GM21381 (cell line): ENCODE results near the gene OAS3.
"Not testable (repeated sequence)": the region's sequence is repeated elsewhere in the genome, so short reads cannot be mapped to it uniquely, and the experiment has no call there.

ENCODE experiments used
- ATAC-seq: cut with Tn5 transposase; IDR thresholded peaks from one replicate; pipeline ENCODE4 v1.9.1; 2021; ENCODE audit warnings: mild to moderate bottlenecking, moderate library complexity; ENCODE audit not compliant: unreplicated experiment

OAS3 gene

GRCh38 chr12:112957125-112957524 lies 18.9 kb downstream of the OAS3 start:
- not testable (repeated sequence) for ATAC-seq

DNA sequence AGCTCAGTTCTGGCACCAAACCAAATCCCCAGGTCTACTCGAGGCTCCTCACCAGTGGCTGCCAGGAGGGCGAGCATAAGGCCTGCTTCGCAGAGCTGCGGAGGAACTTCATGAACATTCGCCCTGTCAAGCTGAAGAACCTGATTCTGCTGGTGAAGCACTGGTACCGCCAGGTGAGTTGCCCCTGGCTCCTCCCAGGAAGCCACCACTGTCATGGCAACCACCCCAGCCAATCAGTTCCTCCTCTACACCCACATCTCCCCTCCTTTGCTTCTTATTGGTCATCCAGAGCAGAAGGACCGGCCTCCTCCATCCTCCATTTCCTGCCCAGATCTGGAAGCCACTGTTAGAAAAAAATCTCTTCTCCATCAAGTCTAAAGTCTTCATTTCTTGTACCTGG lies 22.8 kb downstream of the OAS3 start:
- no peak for ATAC-seq

GRCh38 chr12:112961536-112961935 lies 23.3 kb downstream of the OAS3 start:
- ATAC-seq = no peak

- ATAC-seq = no peak
Measured at GRCh38 chr12:112962561-112962960, 24.3 kb downstream of the OAS3 start.

- ATAC-seq = no peak
Measured at GRCh38 chr12:112963227-112963861, 25.1 kb downstream of the OAS3 start.

DNA sequence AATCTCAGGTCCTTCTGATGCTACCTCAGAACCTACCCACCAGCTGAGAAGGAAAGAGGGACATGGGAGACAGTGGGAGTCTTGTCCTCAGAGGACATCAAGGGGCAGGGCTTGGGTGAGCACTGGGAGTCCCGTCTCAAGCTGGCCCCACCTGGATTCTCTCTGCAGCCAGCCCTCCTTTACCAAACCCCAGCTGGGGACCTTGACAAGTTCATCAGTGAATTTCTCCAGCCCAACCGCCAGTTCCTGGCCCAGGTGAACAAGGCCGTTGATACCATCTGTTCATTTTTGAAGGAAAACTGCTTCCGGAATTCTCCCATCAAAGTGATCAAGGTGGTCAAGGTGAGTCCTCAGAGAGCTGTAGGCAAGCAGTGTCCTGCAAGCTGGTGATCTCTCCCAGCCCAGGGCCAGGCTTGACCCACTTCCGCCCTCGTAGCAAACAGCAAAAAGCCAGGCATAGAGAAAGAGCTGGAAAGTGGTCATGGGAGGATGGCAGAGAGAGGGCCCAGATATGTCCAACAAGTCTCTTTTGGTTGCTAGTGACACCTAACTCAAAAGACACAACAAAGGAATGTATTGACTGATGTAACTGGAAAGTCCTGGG lies 25.9 kb downstream of the OAS3 start:
- ATAC-seq = no peak

DNA sequence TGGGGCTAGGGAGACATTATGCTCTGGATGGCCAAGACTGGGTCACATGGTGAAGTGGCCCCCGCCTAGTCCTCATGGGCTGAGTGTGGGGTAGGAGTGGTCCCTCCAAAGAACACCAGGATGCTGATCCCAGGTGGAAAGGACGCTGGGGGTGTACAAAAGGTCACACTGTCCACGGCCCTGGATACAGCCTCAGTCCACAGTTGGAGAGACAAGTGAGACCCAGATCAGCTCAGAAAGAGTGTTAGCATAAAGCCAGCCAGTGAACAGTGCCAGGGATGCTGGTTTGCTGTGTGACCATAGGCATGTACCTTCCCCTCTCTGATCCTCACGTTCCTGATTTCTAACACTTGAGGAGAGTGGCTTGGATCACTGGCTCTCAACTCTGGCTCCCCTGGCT lies 26.6 kb downstream of the OAS3 start:
- no peak for ATAC-seq

GRCh38 chr12:112965643-112966042 lies 27.4 kb downstream of the OAS3 start:
- no peak for ATAC-seq

DNA sequence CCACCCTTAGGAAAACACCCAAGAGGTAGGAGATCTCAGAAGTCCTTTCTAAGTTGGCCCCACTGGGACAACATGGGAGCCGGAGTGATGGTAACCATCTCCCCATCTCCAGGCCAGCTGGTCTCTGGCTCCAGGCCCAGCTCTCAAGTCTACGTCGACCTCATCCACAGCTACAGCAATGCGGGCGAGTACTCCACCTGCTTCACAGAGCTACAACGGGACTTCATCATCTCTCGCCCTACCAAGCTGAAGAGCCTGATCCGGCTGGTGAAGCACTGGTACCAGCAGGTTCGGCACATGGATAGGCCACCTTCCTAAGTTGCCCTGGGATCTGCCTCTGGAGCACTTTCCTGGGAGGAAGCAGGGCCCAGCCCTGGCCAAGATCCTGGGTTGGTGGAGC lies 29.0 kb downstream of the OAS3 start:
- no peak for ATAC-seq

DNA sequence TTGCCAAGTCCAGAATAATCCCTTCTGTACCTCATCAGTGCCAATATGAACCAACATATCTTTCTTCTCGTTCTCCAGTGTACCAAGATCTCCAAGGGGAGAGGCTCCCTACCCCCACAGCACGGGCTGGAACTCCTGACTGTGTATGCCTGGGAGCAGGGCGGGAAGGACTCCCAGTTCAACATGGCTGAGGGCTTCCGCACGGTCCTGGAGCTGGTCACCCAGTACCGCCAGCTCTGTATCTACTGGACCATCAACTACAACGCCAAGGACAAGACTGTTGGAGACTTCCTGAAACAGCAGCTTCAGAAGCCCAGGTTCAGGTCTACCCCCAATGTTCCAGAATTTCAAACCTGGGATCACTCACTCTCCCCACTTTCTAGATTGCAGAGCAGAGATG lies 29.6 kb downstream of the OAS3 start:
- ATAC-seq = no peak

DNA sequence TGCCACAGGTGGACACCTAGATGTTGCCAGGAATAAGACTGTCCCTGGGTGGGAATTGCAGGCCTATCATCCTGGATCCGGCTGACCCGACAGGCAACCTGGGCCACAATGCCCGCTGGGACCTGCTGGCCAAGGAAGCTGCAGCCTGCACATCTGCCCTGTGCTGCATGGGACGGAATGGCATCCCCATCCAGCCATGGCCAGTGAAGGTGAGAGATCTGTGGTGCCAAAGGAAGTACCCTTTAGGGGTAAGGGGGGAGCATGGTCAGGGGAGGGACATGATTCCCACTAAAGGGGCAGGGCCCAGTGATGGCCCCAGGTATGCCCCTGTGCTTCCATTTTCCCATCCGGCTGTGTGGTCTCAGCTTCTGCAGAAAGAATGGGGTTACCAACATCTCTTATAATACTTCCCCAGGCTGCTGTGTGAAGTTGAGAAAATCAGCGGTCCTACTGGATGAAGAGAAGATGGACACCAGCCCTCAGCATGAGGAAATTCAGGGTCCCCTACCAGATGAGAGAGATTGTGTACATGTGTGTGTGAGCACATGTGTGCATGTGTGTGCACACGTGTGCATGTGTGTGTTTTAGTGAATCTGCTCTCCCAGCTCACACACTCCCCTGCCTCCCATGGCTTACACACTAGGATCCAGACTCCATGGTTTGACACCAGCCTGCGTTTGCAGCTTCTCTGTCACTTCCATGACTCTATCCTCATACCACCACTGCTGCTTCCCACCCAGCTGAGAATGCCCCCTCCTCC lies 31.5 kb downstream of the OAS3 start:
- ATAC-seq = no peak

GRCh38 chr12:112970391-112970790 lies 32.1 kb downstream of the OAS3 start:
- no peak for ATAC-seq

- no peak for ATAC-seq
Measured at GRCh38 chr12:112971248-112971647, 33.0 kb downstream of the OAS3 start.

DNA sequence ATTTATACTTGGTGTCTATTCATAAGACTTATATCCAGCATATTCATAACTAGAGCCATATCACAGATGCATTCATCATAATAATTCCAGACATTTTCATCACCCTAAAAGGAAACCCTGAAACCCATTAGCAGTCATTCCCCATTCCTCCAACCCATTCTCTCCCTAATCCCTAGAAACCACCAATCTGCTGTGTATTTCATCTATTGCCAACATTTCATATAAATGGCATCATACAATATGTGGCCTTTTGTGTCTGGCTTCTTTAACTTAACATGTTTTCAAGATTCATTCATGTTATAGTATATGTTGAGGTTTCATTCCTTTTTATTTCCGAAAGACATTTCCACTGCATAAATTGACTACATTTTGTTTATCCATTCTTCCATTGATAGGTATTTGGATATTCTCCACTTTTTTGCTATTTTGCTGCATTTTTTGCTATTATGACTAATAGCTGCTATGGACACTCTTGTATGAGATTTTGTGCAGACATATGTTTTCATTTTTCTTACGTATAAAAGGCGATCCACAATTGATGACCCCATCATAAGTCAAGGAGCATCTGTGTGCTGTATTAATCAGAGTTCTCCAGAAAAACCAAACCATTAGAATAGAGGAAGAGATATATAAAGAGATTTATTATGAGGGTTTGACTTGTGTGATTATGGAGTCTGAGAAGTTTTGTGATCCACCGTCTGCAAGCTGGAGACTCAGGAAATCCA lies 34.9 kb downstream of the OAS3 start:
- no peak for ATAC-seq

- no peak for ATAC-seq
Measured at GRCh38 chr12:112973818-112974231, 35.6 kb downstream of the OAS3 start.

- ATAC-seq = no peak
Measured at GRCh38 chr12:112974904-112975303, 36.6 kb downstream of the OAS3 start.

GRCh38 chr12:112977139-112977538 lies 38.9 kb downstream of the OAS3 start:
- no peak for ATAC-seq

- no peak for ATAC-seq
Measured at GRCh38 chr12:112977641-112978040, 39.4 kb downstream of the OAS3 start.

GRCh38 chr12:112978163-112979040 lies 40.1 kb downstream of the OAS3 start, which contains the start of gene OAS2:
Gene OAS2, plus strand, starts transcription at chr12:112978519. Its CDS starts 90 bp downstream, at chr12:112978609.
- ATAC-seq = peak; percentile 89

GRCh38 chr12:112979041-112979680 lies 40.9 kb downstream of the OAS3 start:
- no peak for ATAC-seq
